GM12878 (cell line): Measurements from ENCODE around the gene ZNF417. TPM values are rescaled to one million over a fixed set of nuclear protein-coding genes. Genes with fewer than 3 reads are reported as not detected.

ENCODE experiments used
- ATAC-seq: fragments of 200-7000 bp; cut with Tn5 transposase; 3 replicates; pipeline ENCODE4 v1.9.1; 2020; ENCODE audit warnings: mild to moderate bottlenecking, moderate library complexity
- BruUV-seq: library from RNA; stranded (reverse); fragments of 400-500 nt; replicated peaks from 2 replicates; lab custom pipeline; 2021; lab: Mats Ljungman, UMichigan
- CTCF ChIA-PET: fragments of 300-600 bp; sonication (Branson Sonifier 250); formaldehyde crosslinking; extraction: SDS; loops from one replicate; lab custom pipeline; 2021; ENCODE audit warnings: inconsistent platforms; lab: Yijun Ruan, JAX
- POLR2A ChIA-PET: fragments of 350-600 bp; formaldehyde crosslinking; extraction: SDS; loops from one replicate; lab custom pipeline; 2021; ENCODE audit warnings: inconsistent platforms; lab: Charles Lee
- RAD21 ChIA-PET: fragments of 300-600 bp; sonication (Branson Sonifier 250); formaldehyde crosslinking; loops from one replicate; lab custom pipeline; 2023; ENCODE audit warnings: antibody characterized with exemption; ENCODE audit not compliant: unreplicated experiment; lab: Charles Lee
- SMC1A ChIA-PET: fragments of 300-600 bp; sonication (Branson Sonifier 250); formaldehyde crosslinking; loops from one replicate; lab custom pipeline; 2023; ENCODE audit not compliant: unreplicated experiment, uncharacterized antibody; lab: Charles Lee
- DNase-seq: peaks from one replicate; pipeline ENCODE4 v3.0.0-alpha.2; 2011; ENCODE audit warnings: low read depth, low spot score
- FAIRE-seq: peaks from 3 replicates; lab custom pipeline; 2011; peaks lifted over from hg19 to GRCh38; lab: Jason Lieb, UNC
- H2AFZ ChIP-seq: 2 replicates; pipeline ENCODE4 v1.6.0; 2011; ENCODE audit warnings: low read depth, low read length, control low read depth; ENCODE audit not compliant: control insufficient read depth
- H3K27ac ChIP-seq: 2 replicates; pipeline ENCODE4 v1.5.1; 2011; ENCODE audit warnings: control low read depth; ENCODE audit not compliant: control insufficient read depth, insufficient read depth
- H3K27me3 ChIP-seq, 2 experiments: replicated peaks in 1 of 2; 2 replicates each; pipeline versions ENCODE4 v1.6.0 to v1.6.1; 2011; ENCODE audit warnings: low read length in 1 of 2; ENCODE audit not compliant: control insufficient read depth in 2 of 2, insufficient read depth in 2 of 2
- H3K36me3 ChIP-seq, 2 experiments: 2 replicates each; pipeline ENCODE4 v1.5.1; 2011; ENCODE audit warnings: low read length in 1 of 2; ENCODE audit not compliant: control insufficient read depth in 2 of 2, insufficient read depth in 2 of 2
- H3K4me1 ChIP-seq: 2 replicates; pipeline ENCODE4 v1.6.1; 2011; ENCODE audit warnings: mild to moderate bottlenecking, low read length, moderate library complexity, mixed read lengths; ENCODE audit not compliant: control insufficient read depth, insufficient read depth
- H3K4me2 ChIP-seq: 2 replicates; pipeline ENCODE4 v1.6.0; 2011; ENCODE audit warnings: control low read depth; ENCODE audit not compliant: control insufficient read depth, insufficient read depth
- H3K4me3 ChIP-seq: fragments of 200-600 bp; sonication (generic); 2 replicates; pipeline ENCODE4 v1.5.1; 2016
- H3K79me2 ChIP-seq: 2 replicates; pipeline ENCODE4 v1.6.0; 2011; ENCODE audit warnings: low read length; ENCODE audit not compliant: control insufficient read depth, insufficient read depth
- H3K9ac ChIP-seq: 2 replicates; pipeline ENCODE4 v1.8.0; 2011; ENCODE audit warnings: low read length, control low read depth, mixed read lengths; ENCODE audit not compliant: control insufficient read depth, insufficient read depth
- H3K9me3 ChIP-seq: replicated peaks from 3 replicates; pipeline ENCODE4 v1.5.1; 2011; ENCODE audit warnings: mild to moderate bottlenecking, low read length; ENCODE audit not compliant: control insufficient read depth, insufficient read depth
- H4K20me1 ChIP-seq: 2 replicates; pipeline ENCODE4 v1.6.0; 2011; ENCODE audit not compliant: control insufficient read depth, insufficient read depth
- BMI1 ChIP-seq: fragments of 450-650 bp; IDR thresholded peaks from 2 replicates; pipeline ENCODE4 v1.6.1; 2016; ENCODE audit warnings: mild to moderate bottlenecking, moderate library complexity, borderline replicate concordance
- CBFB ChIP-seq: IDR thresholded peaks from 2 replicates; pipeline ENCODE4 v1.6.1; 2016; ENCODE audit warnings: antibody characterized with exemption, low read depth
- CHD1 ChIP-seq: IDR thresholded peaks from 2 replicates; pipeline ENCODE4 v1.6.1; 2012; ENCODE audit warnings: low read depth, low read length, improper control_type of control experiment
- LARP7 ChIP-seq: fragments of 450-650 bp; IDR thresholded peaks from 2 replicates; pipeline ENCODE4 v1.6.1; 2017; ENCODE audit warnings: mild to moderate bottlenecking
- NFYA ChIP-seq: IDR thresholded peaks from 2 replicates; pipeline ENCODE4 v1.6.1; 2011; ENCODE audit warnings: low read depth, mild to moderate bottlenecking, low read length, improper control_type of control experiment, borderline replicate concordance
- NR2F1 ChIP-seq: fragments of 450-650 bp; conservative IDR thresholded peaks from 2 replicates; pipeline ENCODE4 v1.6.1; 2017; ENCODE audit warnings: mild to moderate bottlenecking
- RAD21 ChIP-seq: IDR thresholded peaks from 2 replicates; pipeline ENCODE4 v1.6.1; 2011; ENCODE audit warnings: mild to moderate bottlenecking, low read depth, low read length, moderate library complexity; ENCODE audit not compliant: insufficient read depth
- RBBP5 ChIP-seq: fragments of 200-600 bp; sonication (generic); conservative IDR thresholded peaks from 2 replicates; pipeline ENCODE4 v1.6.1; 2016
- SMC3 ChIP-seq: IDR thresholded peaks from 2 replicates; pipeline ENCODE4 v1.6.1; 2011; ENCODE audit warnings: low read length, improper control_type of control experiment, borderline replicate concordance
- SREBF1 ChIP-seq: IDR thresholded peaks from 2 replicates; pipeline ENCODE4 v1.6.1; 2012; ENCODE audit warnings: mild to moderate bottlenecking, low read length
- SUPT20H ChIP-seq: IDR thresholded peaks from 2 replicates; pipeline ENCODE4 v1.6.1; 2011; ENCODE audit warnings: low read depth, mild to moderate bottlenecking, low read length, moderate library complexity, borderline replicate concordance; ENCODE audit not compliant: control insufficient read depth
- YBX1 ChIP-seq: fragments of 450-650 bp; IDR thresholded peaks from 2 replicates; pipeline ENCODE4 v1.6.1; 2016; ENCODE audit warnings: antibody characterized with exemption
- ZNF24 ChIP-seq: fragments of 450-650 bp; IDR thresholded peaks from 2 replicates; pipeline ENCODE4 v1.6.1; 2017; ENCODE audit warnings: antibody characterized with exemption, mild to moderate bottlenecking
- WGBS: methylation state at CpG from one replicate; pipeline ENCODE4 v1.1.6; 2016; ENCODE audit warnings: low lambda C conversion rate; ENCODE audit not compliant: insufficient replicate concordance, insufficient coverage; ENCODE audit errors: missing lambda C conversion rate; 5-methylcytosine and 5-hydroxymethylcytosine counted together
- in situ Hi-C: fragments of 300-500 bp; cut with MboI; formaldehyde crosslinking; loops from 9 replicates; pipeline ENCODE4 v1.14.3; 2018; ENCODE audit warnings: mixed read lengths
- intact Hi-C: fragments of 100-400 bp; cut with micrococcal nuclease; formaldehyde crosslinking; loops from one replicate; pipeline ENCODE4 v1.14.2; 2022; ENCODE audit not compliant: unreplicated experiment
- polyA plus RNA-seq, 11 experiments: library from polyadenylated mRNA; depleted of rRNA in 4 of 11; unstranded in 6 of 11; stranded (reverse) in 5 of 11; fragments of >200 nt; fragmentation: Nextera tagmentation in 4 of 11; fragmentation: Illumina TruSeq in 1 of 11; extraction: Ambion mirVana in 4 of 11; extraction: Trizol in 1 of 11; gene quantifications; 1 replicate in 1 of 11; 2 replicates in 10 of 11; pipeline versions ENCODE4 v1.2.1 to v1.2.3, GENCODE V29; 2011 to 2016; ENCODE audit warnings: inconsistent platforms in 2 of 11, missing spikeins in 2 of 11, low read depth in 1 of 11
- total RNA-seq, 4 experiments: library from RNA; depleted of rRNA in 3 of 4; stranded (reverse); fragments of >200 nt in 3 of 4; fragmentation: Illumina TruSeq in 1 of 4; extraction: Trizol in 1 of 4; gene quantifications; 2 replicates each; pipeline versions ENCODE4 v1.2.1 to v1.2.3, GENCODE V29; 2013 to 2021
- TF ChIP-seq, protein P1 (sequence below): IDR thresholded peaks from 2 replicates; pipeline ENCODE4 v1.6.1; 2012; ENCODE audit warnings: mild to moderate bottlenecking, low read depth, low read length
- TF ChIP-seq, protein P2 (sequence below): fragments of 450-650 bp; IDR thresholded peaks from 2 replicates; pipeline ENCODE4 v1.6.1; 2017; ENCODE audit warnings: mild to moderate bottlenecking, low read depth, inconsistent platforms; ENCODE audit not compliant: poor library complexity, severe bottlenecking

The ZNF417 gene
- total and polyA plus RNA-seq, 10 of the 15 experiments (the other 5 are each of a cell fraction or from before 2014, with no cell fraction given): 1.3 to 13.6 (median 6.5) TPM

DNA sequence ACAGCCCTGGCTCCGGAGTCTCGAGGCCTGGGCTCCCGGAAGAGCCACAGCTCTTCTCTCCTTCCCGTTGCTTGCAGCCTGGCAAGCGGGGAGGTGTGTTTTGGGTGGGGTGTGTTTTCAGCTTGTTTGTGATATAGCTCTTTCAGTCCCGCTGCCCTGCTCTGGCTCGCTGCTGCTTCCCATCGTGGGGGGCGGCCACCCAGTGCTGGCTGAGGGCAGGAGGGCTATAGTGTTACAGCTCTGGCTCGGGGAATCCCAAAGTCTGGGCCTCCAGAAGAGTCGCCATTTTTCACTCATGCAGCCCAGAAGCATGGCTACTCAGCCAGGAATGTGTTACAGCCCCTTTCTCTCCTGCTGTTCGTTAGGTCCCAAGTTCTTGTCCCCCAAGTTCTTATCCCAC is 33.3 kb upstream of the ZNF417 start:
- no peaks in the 10 kb centered on the region for H3K27me3 ChIP-seq
- WGBS: 64% methylated on average over 11 of the region's 12 CpGs
- SMC1A ChIA-PET: no interaction called here
- in situ Hi-C loops: no loop called here
- no peak overlapping the region for H3K9ac ChIP-seq
- CTCF ChIA-PET: no interaction called here
- BruUV-seq: no TSS peak
- FAIRE-seq: no peak
- H3K4me3 ChIP-seq: no peak overlapping the region
- no peaks in the 10 kb centered on the region for H3K36me3 ChIP-seq
- intact Hi-C loops: no loop called here
- H3K27ac ChIP-seq: no peak overlapping the region
- ATAC-seq: no peak
- H3K4me1 ChIP-seq: no peaks in the 10 kb centered on the region
- no peak for TF ChIP-seq NFYA
- POLR2A ChIA-PET: no interaction called here
- RAD21 ChIA-PET: no interaction called here
- DNase-seq: no peak
- H2AFZ ChIP-seq: no peak overlapping the region
- no peaks in the 10 kb centered on the region for H4K20me1 ChIP-seq
- no peak overlapping the region for H3K4me2 ChIP-seq
- H3K9me3 ChIP-seq: peaks cover 9% of the 10 kb centered on the region; the same call in 2 of the 3 replicates
- peaks cover 10% of the 10 kb centered on the region for H3K79me2 ChIP-seq

- H3K9me3 ChIP-seq: peaks cover 10% of the 10 kb centered on the region; the same call in 2 of the 3 replicates
- DNase-seq (no peak), ATAC-seq (no peak), FAIRE-seq (no peak)
- no peaks in the 10 kb centered on the region for H3K4me1 ChIP-seq
- no TSS peak for BruUV-seq
- in situ Hi-C loops: no loop called here
- no peaks in the 10 kb centered on the region for H4K20me1 ChIP-seq
- H3K79me2 ChIP-seq: peaks cover 10% of the 10 kb centered on the region
- intact Hi-C loops: no loop called here
- no peaks in the 10 kb centered on the region for H3K36me3 ChIP-seq
- ChIA-PET POLR2A (no interaction called here), RAD21 (no interaction called here), SMC1A (no interaction called here), CTCF (no interaction called here)
- no peak overlapping the region for H2AFZ ChIP-seq
- no peak overlapping the region for H3K27ac ChIP-seq
- H3K27me3 ChIP-seq: no peaks in the 10 kb centered on the region
- no peak overlapping the region for H3K4me3 ChIP-seq
- H3K4me2 ChIP-seq: no peak overlapping the region
- WGBS: 92% methylated on average over 24 of the region's 24 CpGs
- no peak overlapping the region for H3K9ac ChIP-seq
- TF ChIP-seq ZNF24: no peak
- no peak for TF ChIP-seq BMI1
- no peak for TF ChIP-seq CBFB
- TF ChIP-seq RBBP5: no peak
- no peak for TF ChIP-seq RAD21
- TF ChIP-seq SMC3: no peak
- TF ChIP-seq, protein P1, sequence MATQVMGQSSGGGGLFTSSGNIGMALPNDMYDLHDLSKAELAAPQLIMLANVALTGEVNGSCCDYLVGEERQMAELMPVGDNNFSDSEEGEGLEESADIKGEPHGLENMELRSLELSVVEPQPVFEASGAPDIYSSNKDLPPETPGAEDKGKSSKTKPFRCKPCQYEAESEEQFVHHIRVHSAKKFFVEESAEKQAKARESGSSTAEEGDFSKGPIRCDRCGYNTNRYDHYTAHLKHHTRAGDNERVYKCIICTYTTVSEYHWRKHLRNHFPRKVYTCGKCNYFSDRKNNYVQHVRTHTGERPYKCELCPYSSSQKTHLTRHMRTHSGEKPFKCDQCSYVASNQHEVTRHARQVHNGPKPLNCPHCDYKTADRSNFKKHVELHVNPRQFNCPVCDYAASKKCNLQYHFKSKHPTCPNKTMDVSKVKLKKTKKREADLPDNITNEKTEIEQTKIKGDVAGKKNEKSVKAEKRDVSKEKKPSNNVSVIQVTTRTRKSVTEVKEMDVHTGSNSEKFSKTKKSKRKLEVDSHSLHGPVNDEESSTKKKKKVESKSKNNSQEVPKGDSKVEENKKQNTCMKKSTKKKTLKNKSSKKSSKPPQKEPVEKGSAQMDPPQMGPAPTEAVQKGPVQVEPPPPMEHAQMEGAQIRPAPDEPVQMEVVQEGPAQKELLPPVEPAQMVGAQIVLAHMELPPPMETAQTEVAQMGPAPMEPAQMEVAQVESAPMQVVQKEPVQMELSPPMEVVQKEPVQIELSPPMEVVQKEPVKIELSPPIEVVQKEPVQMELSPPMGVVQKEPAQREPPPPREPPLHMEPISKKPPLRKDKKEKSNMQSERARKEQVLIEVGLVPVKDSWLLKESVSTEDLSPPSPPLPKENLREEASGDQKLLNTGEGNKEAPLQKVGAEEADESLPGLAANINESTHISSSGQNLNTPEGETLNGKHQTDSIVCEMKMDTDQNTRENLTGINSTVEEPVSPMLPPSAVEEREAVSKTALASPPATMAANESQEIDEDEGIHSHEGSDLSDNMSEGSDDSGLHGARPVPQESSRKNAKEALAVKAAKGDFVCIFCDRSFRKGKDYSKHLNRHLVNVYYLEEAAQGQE: no peak
- TF ChIP-seq, protein P2, sequence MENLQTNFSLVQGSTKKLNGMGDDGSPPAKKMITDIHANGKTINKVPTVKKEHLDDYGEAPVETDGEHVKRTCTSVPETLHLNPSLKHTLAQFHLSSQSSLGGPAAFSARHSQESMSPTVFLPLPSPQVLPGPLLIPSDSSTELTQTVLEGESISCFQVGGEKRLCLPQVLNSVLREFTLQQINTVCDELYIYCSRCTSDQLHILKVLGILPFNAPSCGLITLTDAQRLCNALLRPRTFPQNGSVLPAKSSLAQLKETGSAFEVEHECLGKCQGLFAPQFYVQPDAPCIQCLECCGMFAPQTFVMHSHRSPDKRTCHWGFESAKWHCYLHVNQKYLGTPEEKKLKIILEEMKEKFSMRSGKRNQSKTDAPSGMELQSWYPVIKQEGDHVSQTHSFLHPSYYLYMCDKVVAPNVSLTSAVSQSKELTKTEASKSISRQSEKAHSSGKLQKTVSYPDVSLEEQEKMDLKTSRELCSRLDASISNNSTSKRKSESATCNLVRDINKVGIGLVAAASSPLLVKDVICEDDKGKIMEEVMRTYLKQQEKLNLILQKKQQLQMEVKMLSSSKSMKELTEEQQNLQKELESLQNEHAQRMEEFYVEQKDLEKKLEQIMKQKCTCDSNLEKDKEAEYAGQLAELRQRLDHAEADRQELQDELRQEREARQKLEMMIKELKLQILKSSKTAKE: no peak
- TF ChIP-seq SUPT20H: no peak
- TF ChIP-seq LARP7: no peak
- TF ChIP-seq YBX1: no peak
- no peak for TF ChIP-seq CHD1
- TF ChIP-seq NR2F1: no peak
- no peak for TF ChIP-seq SREBF1
Measured at GRCh38 chr19:57949296-57949695, 32.9 kb upstream of the ZNF417 start.
